Activated CD4-positive, alpha-beta T cell treated with anti-CD3 and anti-CD28 coated beads, Interleukin-2, Interleukin-4, amounts not matched to agents 100 ng/mL and 50 ng/mL, durations not matched to agents 16 hours and 8 hours (primary cell): ENCODE results near the gene HDHD3.

Source experiments
- DNase-seq: peaks from one replicate; pipeline ENCODE4 v3.0.0-alpha.2; 2020; ENCODE audit warnings: low spot score

The HDHD3 gene

DNA sequence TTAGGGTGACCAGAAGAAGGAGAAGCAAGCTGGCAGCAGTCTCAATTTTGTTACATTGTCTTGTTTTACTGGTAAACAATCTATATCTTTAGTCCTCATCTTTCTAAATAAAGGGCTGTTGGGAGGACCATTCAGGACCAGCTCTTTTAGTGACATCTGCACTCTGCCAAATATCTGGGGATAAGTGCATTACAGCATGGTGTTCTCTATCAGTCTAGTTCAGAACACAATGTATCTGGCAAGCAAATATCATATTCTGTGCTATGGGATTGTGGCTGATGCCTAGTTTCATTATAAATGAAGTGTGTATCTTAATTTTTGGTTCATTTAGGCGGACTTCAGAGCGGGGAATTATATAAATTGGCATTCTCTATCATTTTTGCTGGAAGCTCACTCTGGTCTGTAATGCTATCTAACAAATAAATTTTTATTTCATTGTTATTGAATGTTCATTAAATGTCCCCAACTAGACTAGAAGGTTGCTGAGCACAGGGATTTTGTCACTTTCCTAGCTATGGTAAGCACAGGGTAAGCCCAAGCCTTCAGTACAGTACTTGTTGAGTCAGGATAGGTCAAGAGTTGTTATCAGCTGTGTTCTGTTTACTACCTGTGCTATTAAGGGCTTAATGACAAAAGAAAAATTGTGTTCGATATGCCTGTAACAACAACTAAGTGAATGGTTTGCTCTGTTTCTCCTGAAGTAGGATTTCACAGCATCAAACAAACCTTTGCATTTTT lies 48.6 kb downstream of the HDHD3 start:
- no peak for DNase-seq

DNA sequence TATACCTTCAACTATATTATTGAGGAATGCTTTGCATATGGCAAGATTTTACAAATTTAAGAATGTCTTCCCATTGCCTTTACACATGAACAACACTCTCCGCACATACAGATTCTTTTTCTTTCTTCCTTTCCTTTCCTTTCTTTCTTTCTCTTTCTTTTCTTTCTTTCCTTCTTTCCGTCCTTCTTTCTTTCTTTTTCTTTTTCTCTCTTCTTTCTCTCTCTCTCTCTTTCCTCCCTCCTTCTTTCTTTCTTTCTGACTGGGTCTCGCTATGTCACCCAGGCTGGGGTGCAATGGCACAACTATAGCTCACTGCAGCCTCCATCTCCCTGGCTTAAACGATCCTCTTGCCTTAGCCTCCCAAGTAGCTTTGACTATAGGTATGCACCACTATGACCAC lies 50.6 kb downstream of the HDHD3 start:
- DNase-seq: no peak
